WTC11 (cell line): ENCODE data around the gene MSI2. TPM values are rescaled to one million over a fixed set of nuclear protein-coding genes. Genes with fewer than 3 reads are reported as not detected.

Source experiments
- ATAC-seq: fragments of 200-7000 bp; cut with Tn5 transposase; 2 replicates; pipeline ENCODE4 v1.10.0; 2021; ENCODE audit warnings: mild to moderate bottlenecking, moderate library complexity
- CTCF ChIA-PET: fragments of 300-600 bp; sonication (Branson Sonifier 250); formaldehyde crosslinking; loops from one replicate; lab custom pipeline; 2021; ENCODE audit warnings: antibody characterized with exemption; lab: Charles Lee
- POLR2A ChIA-PET: fragments of 350-600 bp; sonication (Branson Sonifier 250); formaldehyde crosslinking; loops from one replicate; lab custom pipeline; 2021; ENCODE audit warnings: antibody characterized with exemption; lab: Charles Lee
- DNase-seq: peaks from one replicate; pipeline ENCODE4 v3.0.0; 2021; ENCODE audit warnings: low spot score
- H3K27ac Mint-ChIP-seq: 2 replicates; pipeline ENCODE4 v1.8.0; 2021; ENCODE audit warnings: mixed read lengths
- H3K27me3 Mint-ChIP-seq: 2 replicates; pipeline ENCODE4 v1.8.0; 2021; ENCODE audit warnings: low read depth, mild to moderate bottlenecking, moderate library complexity, mixed read lengths
- H3K36me3 Mint-ChIP-seq: 2 replicates; pipeline ENCODE4 v1.8.0; 2021; ENCODE audit warnings: mixed read lengths
- H3K4me1 Mint-ChIP-seq: 2 replicates; pipeline ENCODE4 v1.8.0; 2022; ENCODE audit warnings: mixed read lengths
- H3K4me3 Mint-ChIP-seq: 2 replicates; pipeline ENCODE4 v1.8.0; 2021; ENCODE audit warnings: mild to moderate bottlenecking, moderate library complexity, mixed read lengths
- H3K9me3 Mint-ChIP-seq: 2 replicates; pipeline ENCODE4 v1.8.0; 2021; ENCODE audit warnings: mixed read lengths
- CBFB ChIP-seq: sonication (generic); formaldehyde crosslinking; IDR thresholded peaks from 2 replicates; pipeline ENCODE4 v1.8.1; 2022; ENCODE audit warnings: mild to moderate bottlenecking, low read depth, missing genetic modification reagents
- EMX1 ChIP-seq: fragments of 250-450 bp; sonication (Bioruptor Pico); IDR thresholded peaks from 2 replicates; pipeline ENCODE4 v1.8.0; 2021; ENCODE audit warnings: mild to moderate bottlenecking
- FOXK1 ChIP-seq: sonication (generic); formaldehyde crosslinking; IDR thresholded peaks from 2 replicates; pipeline ENCODE4 v1.8.0; 2022; ENCODE audit warnings: mild to moderate bottlenecking, moderate library complexity, missing genetic modification reagents
- FOXP1 ChIP-seq: sonication (generic); formaldehyde crosslinking; IDR thresholded peaks from 2 replicates; pipeline ENCODE4 v1.8.0; 2022; ENCODE audit warnings: missing genetic modification reagents, mild to moderate bottlenecking, moderate library complexity, borderline replicate concordance
- GABPB1 ChIP-seq: sonication (generic); formaldehyde crosslinking; IDR thresholded peaks from 2 replicates; pipeline ENCODE4 v1.8.1; 2023; ENCODE audit warnings: mild to moderate bottlenecking, missing genetic modification reagents
- GRHL2 ChIP-seq: fragments of 250-450 bp; sonication (Bioruptor Pico); IDR thresholded peaks from 2 replicates; pipeline ENCODE4 v1.8.0; 2022; ENCODE audit warnings: mild to moderate bottlenecking, moderate library complexity; ENCODE audit not compliant: insufficient replicate concordance, severe bottlenecking
- JAZF1 ChIP-seq: fragments of 250-450 bp; sonication (Bioruptor Pico); IDR thresholded peaks from 2 replicates; pipeline ENCODE4 v1.9.0; 2021; ENCODE audit warnings: moderate library complexity, mild to moderate bottlenecking, inconsistent platforms
- KAT7 ChIP-seq: sonication (generic); formaldehyde crosslinking; IDR thresholded peaks from 2 replicates; pipeline ENCODE4 v1.8.1; 2023; ENCODE audit warnings: missing genetic modification reagents, mild to moderate bottlenecking, borderline replicate concordance
- NFE2L1 ChIP-seq: sonication (generic); formaldehyde crosslinking; IDR thresholded peaks from 2 replicates; pipeline ENCODE4 v1.8.1; 2023; ENCODE audit warnings: missing genetic modification reagents
- NR3C1 ChIP-seq: sonication (generic); formaldehyde crosslinking; conservative IDR thresholded peaks from 2 replicates; pipeline ENCODE4 v1.8.1; 2023; ENCODE audit warnings: low read depth, mild to moderate bottlenecking, missing genetic modification reagents
- SMAD3 ChIP-seq: sonication (generic); formaldehyde crosslinking; IDR thresholded peaks from 2 replicates; pipeline ENCODE4 v1.8.0; 2022; ENCODE audit warnings: missing genetic modification reagents, mild to moderate bottlenecking, borderline replicate concordance
- TCF7 ChIP-seq: sonication (generic); formaldehyde crosslinking; IDR thresholded peaks from 2 replicates; pipeline ENCODE4 v1.8.0; 2022; ENCODE audit warnings: mild to moderate bottlenecking, low read depth, missing genetic modification reagents, moderate library complexity
- TP53 ChIP-seq: sonication (generic); formaldehyde crosslinking; IDR thresholded peaks from 2 replicates; pipeline ENCODE4 v1.8.1; 2023; ENCODE audit warnings: mild to moderate bottlenecking, missing genetic modification reagents
- ZNF219 ChIP-seq: sonication (generic); formaldehyde crosslinking; IDR thresholded peaks from 2 replicates; pipeline ENCODE4 v1.8.0; 2023; ENCODE audit warnings: missing genetic modification reagents, mild to moderate bottlenecking, borderline replicate concordance
- ZNF232 ChIP-seq: sonication (generic); formaldehyde crosslinking; IDR thresholded peaks from 2 replicates; pipeline ENCODE4 v1.8.0; 2022; ENCODE audit warnings: mild to moderate bottlenecking, missing genetic modification reagents
- ZNF396 ChIP-seq: fragments of 250-450 bp; sonication (Bioruptor Pico); IDR thresholded peaks from 2 replicates; pipeline ENCODE4 v1.8.0; 2021; ENCODE audit warnings: mild to moderate bottlenecking, moderate library complexity, borderline replicate concordance
- ZNF423 ChIP-seq: fragments of 250-450 bp; sonication (Bioruptor Pico); IDR thresholded peaks from 2 replicates; pipeline ENCODE4 v2.1.2; 2022; ENCODE audit warnings: mild to moderate bottlenecking, moderate library complexity
- total RNA-seq: library from RNA; stranded (reverse); gene quantifications from 3 replicates; pipeline ENCODE4 v1.2.3, GENCODE V29; 2021
- TF ChIP-seq, protein P1 (sequence below): sonication (generic); formaldehyde crosslinking; IDR thresholded peaks from 2 replicates; pipeline ENCODE4 v1.8.1; 2023; ENCODE audit warnings: mild to moderate bottlenecking, missing genetic modification reagents, borderline replicate concordance
- TF ChIP-seq, protein P2 (sequence below): sonication (generic); formaldehyde crosslinking; IDR thresholded peaks from 2 replicates; pipeline ENCODE4 v1.8.1; 2023; ENCODE audit warnings: mild to moderate bottlenecking, missing genetic modification reagents, moderate library complexity
- TF ChIP-seq, protein P3 (sequence below): fragments of 250-450 bp; sonication (Bioruptor Pico); IDR thresholded peaks from 2 replicates; pipeline ENCODE4 v1.9.0; 2021; ENCODE audit warnings: mild to moderate bottlenecking
- TF ChIP-seq, protein P4 (sequence below): sonication (generic); formaldehyde crosslinking; IDR thresholded peaks from 2 replicates; pipeline ENCODE4 v1.8.0; 2022; ENCODE audit warnings: missing genetic modification reagents

MSI2 gene
- total RNA-seq, 1 experiment from 2014 or later = 82.1 TPM

DNA sequence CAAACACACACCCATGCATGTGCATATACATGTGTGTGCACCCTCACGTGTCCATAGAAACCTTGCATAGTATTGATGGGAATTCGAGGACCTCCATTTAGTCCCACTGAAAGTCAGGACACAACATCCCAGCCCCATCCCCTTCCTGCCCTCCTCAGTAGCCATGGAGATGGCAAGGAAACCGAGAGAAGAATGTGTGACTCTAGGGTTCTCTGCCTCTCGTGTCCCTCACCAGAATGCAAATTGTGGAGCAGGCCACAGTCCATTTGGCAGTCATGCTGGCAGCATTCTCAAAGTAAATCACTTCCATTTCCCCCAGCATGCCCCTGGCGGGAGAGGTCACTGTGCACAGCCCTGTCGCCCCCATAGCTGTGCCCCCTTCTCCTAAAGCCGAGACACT lies 141.1 kb downstream of the MSI2 start:
- Mint-ChIP-seq H3K27ac (no peak overlapping the region), H3K9me3 (peaks cover 22% of the 10 kb centered on the region), H3K27me3 (no peaks in the 10 kb centered on the region), H3K4me1 (peaks cover 36% of the 10 kb centered on the region), H3K4me3 (no peak overlapping the region), H3K36me3 (peaks cover 24% of the 10 kb centered on the region)
- POLR2A ChIA-PET = interaction anchor here (1.1 kb wide), 1 partner anchor 11 kb away, joined by 3 read pairs; no protein-coding TSS in a partner anchor
- CTCF ChIA-PET = no interaction called here
- TF ChIP-seq EMX1 (CRISPR knock-in tag) (no peak), TCF7 (CRISPR knock-in tag) (no peak), ZNF423 (CRISPR knock-in tag) (no peak)
- DNase-seq (no peak), ATAC-seq (no peak)

DNA sequence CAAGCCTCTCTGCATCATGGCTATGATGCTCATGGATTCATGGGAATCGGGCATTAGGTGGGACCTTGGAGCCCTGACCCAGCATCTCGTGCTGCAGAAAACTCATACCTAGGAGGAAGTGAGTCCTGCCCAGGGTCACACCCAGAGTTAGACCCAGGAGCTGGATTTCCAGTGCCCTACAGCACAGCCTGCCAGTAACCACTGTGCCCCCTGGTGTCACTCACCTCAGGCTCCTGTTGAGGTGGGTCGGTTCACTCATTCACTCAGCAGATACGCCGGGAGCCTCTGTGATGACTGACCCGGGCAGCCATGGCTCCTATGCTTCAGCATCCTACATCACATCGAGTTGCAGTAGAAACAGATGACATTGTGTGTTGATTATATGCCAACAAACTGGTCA lies 143.4 kb downstream of the MSI2 start:
- POLR2A ChIA-PET = no interaction called here
- H3K4me3 Mint-ChIP-seq = no peak overlapping the region
- H3K27me3 Mint-ChIP-seq = no peaks in the 10 kb centered on the region
- no peak for TF ChIP-seq CBFB
- TF ChIP-seq GRHL2 = no peak
- TF ChIP-seq TP53 (CRISPR knock-in tag) = no peak
- no peak for TF ChIP-seq ZNF396 (CRISPR knock-in tag)
- TF ChIP-seq, protein P1, sequence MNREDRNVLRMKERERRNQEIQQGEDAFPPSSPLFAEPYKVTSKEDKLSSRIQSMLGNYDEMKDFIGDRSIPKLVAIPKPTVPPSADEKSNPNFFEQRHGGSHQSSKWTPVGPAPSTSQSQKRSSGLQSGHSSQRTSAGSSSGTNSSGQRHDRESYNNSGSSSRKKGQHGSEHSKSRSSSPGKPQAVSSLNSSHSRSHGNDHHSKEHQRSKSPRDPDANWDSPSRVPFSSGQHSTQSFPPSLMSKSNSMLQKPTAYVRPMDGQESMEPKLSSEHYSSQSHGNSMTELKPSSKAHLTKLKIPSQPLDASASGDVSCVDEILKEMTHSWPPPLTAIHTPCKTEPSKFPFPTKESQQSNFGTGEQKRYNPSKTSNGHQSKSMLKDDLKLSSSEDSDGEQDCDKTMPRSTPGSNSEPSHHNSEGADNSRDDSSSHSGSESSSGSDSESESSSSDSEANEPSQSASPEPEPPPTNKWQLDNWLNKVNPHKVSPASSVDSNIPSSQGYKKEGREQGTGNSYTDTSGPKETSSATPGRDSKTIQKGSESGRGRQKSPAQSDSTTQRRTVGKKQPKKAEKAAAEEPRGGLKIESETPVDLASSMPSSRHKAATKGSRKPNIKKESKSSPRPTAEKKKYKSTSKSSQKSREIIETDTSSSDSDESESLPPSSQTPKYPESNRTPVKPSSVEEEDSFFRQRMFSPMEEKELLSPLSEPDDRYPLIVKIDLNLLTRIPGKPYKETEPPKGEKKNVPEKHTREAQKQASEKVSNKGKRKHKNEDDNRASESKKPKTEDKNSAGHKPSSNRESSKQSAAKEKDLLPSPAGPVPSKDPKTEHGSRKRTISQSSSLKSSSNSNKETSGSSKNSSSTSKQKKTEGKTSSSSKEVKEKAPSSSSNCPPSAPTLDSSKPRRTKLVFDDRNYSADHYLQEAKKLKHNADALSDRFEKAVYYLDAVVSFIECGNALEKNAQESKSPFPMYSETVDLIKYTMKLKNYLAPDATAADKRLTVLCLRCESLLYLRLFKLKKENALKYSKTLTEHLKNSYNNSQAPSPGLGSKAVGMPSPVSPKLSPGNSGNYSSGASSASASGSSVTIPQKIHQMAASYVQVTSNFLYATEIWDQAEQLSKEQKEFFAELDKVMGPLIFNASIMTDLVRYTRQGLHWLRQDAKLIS (CRISPR knock-in tag) = no peak
- TF ChIP-seq SMAD3 (CRISPR knock-in tag) = no peak
- TF ChIP-seq, all 79 proteins: peak for 0
- no peak for DNase-seq
- ATAC-seq = no peak
- peaks cover 36% of the 10 kb centered on the region for H3K4me1 Mint-ChIP-seq
- CTCF ChIA-PET = interaction anchor here (4.6 kb wide), 1 partner anchor 156 kb away, joined by 27 read pairs; no protein-coding TSS in a partner anchor
- H3K27ac Mint-ChIP-seq = no peak overlapping the region
- peaks cover 3% of the 10 kb centered on the region for H3K36me3 Mint-ChIP-seq
- peaks cover 2% of the 10 kb centered on the region for H3K9me3 Mint-ChIP-seq

DNA sequence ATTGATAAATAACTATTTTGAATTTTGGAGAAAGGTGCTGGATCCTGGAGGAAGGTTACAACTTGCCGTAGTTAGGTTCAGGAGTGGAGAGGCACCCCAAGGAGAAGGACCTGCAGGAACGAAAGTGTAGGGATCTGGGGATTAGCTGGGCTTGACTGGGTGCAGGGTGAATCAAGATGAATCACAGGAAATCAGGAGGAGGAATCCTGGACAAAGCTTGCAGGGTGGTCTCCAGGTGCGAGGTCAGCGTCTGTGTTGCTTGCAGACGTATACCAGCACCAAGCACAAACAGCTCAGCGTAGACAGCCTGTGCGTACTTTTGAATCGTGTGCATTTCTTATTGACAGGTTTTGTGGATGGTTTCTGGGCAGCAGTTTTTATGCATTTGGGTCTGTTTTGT lies 144.3 kb downstream of the MSI2 start:
- Mint-ChIP-seq H3K27me3 (no peaks in the 10 kb centered on the region), H3K4me1 (peaks cover 32% of the 10 kb centered on the region), H3K4me3 (no peak overlapping the region), H3K9me3 (no peaks in the 10 kb centered on the region), H3K36me3 (no peaks in the 10 kb centered on the region), H3K27ac (peak overlapping the region; percentile 20; the same call in 1 of the 2 replicates)
- POLR2A ChIA-PET = no interaction called here
- DNase-seq = no peak
- ATAC-seq = no peak
- CTCF ChIA-PET = interaction anchor here (1.2 to 4.6 kb wide), 2 partner anchors 43 to 157 kb away, joined by 3 to 27 read pairs; no protein-coding TSS in a partner anchor
- no peak for TF ChIP-seq FOXK1 (CRISPR knock-in tag)
- no peak for TF ChIP-seq NFE2L1 (CRISPR knock-in tag)
- TF ChIP-seq, protein P2, sequence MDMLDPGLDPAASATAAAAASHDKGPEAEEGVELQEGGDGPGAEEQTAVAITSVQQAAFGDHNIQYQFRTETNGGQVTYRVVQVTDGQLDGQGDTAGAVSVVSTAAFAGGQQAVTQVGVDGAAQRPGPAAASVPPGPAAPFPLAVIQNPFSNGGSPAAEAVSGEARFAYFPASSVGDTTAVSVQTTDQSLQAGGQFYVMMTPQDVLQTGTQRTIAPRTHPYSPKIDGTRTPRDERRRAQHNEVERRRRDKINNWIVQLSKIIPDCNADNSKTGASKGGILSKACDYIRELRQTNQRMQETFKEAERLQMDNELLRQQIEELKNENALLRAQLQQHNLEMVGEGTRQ = no peak
- TF ChIP-seq FOXP1 = no peak
- TF ChIP-seq ZNF396 (CRISPR knock-in tag) = no peak
- TF ChIP-seq GABPB1 (CRISPR knock-in tag) = no peak
- no peak for TF ChIP-seq NR3C1 (CRISPR knock-in tag)
- TF ChIP-seq ZNF232 (CRISPR knock-in tag) = no peak
- no peak for TF ChIP-seq JAZF1 (CRISPR knock-in tag)
- no peak for TF ChIP-seq ZNF219 (CRISPR knock-in tag)
- TF ChIP-seq KAT7 (CRISPR knock-in tag) = no peak
- TF ChIP-seq, protein P3, sequence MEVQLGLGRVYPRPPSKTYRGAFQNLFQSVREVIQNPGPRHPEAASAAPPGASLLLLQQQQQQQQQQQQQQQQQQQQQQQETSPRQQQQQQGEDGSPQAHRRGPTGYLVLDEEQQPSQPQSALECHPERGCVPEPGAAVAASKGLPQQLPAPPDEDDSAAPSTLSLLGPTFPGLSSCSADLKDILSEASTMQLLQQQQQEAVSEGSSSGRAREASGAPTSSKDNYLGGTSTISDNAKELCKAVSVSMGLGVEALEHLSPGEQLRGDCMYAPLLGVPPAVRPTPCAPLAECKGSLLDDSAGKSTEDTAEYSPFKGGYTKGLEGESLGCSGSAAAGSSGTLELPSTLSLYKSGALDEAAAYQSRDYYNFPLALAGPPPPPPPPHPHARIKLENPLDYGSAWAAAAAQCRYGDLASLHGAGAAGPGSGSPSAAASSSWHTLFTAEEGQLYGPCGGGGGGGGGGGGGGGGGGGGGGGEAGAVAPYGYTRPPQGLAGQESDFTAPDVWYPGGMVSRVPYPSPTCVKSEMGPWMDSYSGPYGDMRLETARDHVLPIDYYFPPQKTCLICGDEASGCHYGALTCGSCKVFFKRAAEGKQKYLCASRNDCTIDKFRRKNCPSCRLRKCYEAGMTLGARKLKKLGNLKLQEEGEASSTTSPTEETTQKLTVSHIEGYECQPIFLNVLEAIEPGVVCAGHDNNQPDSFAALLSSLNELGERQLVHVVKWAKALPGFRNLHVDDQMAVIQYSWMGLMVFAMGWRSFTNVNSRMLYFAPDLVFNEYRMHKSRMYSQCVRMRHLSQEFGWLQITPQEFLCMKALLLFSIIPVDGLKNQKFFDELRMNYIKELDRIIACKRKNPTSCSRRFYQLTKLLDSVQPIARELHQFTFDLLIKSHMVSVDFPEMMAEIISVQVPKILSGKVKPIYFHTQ (CRISPR knock-in tag) = no peak
- TF ChIP-seq, protein P4, sequence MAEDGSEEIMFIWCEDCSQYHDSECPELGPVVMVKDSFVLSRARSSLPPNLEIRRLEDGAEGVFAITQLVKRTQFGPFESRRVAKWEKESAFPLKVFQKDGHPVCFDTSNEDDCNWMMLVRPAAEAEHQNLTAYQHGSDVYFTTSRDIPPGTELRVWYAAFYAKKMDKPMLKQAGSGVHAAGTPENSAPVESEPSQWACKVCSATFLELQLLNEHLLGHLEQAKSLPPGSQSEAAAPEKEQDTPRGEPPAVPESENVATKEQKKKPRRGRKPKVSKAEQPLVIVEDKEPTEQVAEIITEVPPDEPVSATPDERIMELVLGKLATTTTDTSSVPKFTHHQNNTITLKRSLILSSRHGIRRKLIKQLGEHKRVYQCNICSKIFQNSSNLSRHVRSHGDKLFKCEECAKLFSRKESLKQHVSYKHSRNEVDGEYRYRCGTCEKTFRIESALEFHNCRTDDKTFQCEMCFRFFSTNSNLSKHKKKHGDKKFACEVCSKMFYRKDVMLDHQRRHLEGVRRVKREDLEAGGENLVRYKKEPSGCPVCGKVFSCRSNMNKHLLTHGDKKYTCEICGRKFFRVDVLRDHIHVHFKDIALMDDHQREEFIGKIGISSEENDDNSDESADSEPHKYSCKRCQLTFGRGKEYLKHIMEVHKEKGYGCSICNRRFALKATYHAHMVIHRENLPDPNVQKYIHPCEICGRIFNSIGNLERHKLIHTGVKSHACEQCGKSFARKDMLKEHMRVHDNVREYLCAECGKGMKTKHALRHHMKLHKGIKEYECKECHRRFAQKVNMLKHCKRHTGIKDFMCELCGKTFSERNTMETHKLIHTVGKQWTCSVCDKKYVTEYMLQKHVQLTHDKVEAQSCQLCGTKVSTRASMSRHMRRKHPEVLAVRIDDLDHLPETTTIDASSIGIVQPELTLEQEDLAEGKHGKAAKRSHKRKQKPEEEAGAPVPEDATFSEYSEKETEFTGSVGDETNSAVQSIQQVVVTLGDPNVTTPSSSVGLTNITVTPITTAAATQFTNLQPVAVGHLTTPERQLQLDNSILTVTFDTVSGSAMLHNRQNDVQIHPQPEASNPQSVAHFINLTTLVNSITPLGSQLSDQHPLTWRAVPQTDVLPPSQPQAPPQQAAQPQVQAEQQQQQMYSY (CRISPR knock-in tag) = no peak
